Subcutaneous adipose tissue (tissue), 4 donors: ENCODE results near the gene GALE. TPM values are rescaled to one million over a fixed set of nuclear protein-coding genes. Genes with fewer than 3 reads are reported as not detected.

Source experiments
- total RNA-seq, 4 donors: library from RNA; depleted of rRNA; stranded (reverse); fragments of >200 nt; gene quantifications; one replicate each; pipeline ENCODE4 v1.1.0, GENCODE V29; 2016
- TF ChIP-seq, protein P1 (sequence below): fragments of 450-650 bp; IDR thresholded peaks from one replicate; pipeline ENCODE4 v1.5.1; 2016; ENCODE audit warnings: low read depth, mild to moderate bottlenecking, control low read depth, antibody characterized with exemption, moderate library complexity

Gene GALE
- 10 to 100 TPM; 11.9 to 15.8 (median 13.9) TPM for total RNA-seq

DNA sequence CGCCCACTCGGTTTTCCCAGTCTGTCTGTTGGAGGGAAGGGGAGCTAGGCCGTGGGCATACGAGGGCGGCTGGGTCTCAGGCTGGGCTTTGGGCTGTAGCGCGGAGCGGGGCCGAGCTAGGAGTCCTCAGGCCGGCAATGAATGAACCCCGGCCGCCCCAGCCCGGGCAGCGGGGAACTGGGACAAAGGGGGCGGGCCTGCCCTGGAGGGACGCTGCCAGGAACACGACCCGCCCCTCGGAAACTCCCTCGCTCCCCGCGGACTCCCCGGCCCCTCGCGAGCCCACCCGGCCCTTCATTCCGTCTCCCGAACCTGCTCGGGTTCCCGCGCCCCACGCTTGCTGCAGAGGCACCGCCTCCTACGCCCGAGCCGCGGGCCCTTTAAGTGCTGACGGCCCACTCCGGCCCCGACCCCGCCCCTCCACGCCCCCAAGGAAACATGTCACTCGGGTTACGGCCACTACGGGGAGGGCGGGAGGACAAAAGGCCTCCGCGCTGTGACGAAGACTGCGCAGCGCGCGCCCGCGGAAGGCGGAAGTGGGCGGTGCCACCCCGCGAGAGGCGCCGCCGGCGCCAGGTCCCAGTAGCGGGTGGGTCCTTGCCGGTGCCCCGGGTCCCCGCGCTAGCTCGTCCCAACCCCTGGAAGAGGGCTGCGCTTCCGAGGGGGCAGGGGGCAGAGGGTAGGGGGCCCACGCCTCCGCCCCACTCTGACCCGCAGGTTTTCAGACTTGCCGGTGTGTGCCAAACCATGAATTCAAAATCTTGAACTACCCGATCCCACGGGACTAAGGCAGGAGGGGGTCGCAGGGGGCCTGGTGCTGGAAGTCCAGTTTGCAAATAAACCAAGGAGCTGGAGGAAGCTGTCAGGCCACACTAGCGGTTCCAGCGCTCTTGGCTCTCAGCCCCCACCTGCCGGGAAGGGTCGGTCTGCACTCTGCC is at the start of gene GALE:
TSS of gene GALE (minus strand) at position 355 of the 938 bp plus-strand sequence. CDS start 1,747 bp downstream, outside the sequence.
- TF ChIP-seq, protein P1, sequence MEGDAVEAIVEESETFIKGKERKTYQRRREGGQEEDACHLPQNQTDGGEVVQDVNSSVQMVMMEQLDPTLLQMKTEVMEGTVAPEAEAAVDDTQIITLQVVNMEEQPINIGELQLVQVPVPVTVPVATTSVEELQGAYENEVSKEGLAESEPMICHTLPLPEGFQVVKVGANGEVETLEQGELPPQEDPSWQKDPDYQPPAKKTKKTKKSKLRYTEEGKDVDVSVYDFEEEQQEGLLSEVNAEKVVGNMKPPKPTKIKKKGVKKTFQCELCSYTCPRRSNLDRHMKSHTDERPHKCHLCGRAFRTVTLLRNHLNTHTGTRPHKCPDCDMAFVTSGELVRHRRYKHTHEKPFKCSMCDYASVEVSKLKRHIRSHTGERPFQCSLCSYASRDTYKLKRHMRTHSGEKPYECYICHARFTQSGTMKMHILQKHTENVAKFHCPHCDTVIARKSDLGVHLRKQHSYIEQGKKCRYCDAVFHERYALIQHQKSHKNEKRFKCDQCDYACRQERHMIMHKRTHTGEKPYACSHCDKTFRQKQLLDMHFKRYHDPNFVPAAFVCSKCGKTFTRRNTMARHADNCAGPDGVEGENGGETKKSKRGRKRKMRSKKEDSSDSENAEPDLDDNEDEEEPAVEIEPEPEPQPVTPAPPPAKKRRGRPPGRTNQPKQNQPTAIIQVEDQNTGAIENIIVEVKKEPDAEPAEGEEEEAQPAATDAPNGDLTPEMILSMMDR = no peak

DNA sequence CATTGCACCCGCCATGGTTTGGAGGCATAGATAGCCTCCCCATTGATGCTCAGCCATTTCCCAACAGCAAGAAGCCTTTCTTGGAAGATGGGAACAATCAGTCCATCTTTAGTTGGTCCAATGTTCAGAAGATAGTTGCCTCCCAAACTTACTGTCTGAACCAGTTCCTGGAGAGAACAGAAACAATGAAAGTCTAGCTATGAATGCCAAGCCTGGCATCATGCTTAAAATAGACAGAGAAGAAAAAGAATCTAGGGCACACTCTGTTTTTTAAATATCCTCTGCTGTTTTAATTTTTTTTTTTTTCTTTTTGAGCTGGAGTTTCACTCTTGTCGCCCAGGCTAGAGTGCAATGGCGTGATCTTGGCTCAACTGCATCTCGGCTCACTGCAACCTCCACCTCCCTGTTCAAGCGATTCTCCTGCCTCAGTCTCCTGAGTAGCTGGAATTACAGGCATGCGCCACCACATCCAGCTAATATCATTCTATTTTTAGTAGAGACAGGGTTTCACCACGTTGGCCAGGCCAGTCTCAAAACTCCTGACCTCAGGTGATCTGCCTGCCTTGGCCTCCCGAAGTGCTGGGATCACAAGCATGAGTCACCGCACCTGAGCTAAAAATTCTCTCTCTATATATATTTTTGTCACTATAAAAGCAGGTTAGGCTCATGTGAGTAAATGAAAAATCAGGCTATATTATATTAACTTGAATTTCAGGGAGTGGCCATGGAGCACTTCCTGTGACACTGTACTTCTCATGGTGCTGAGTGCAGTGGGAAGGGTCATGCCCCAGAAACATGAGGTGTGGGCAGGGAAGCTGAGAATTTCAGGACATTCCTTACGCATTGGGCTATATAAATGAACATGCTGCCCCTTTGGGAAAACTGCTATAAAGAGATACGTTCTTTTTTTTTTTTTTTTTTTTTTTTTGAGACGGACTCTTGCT is 48.4 kb upstream of the GALE start:
- TF ChIP-seq, protein P1 = no peak

DNA sequence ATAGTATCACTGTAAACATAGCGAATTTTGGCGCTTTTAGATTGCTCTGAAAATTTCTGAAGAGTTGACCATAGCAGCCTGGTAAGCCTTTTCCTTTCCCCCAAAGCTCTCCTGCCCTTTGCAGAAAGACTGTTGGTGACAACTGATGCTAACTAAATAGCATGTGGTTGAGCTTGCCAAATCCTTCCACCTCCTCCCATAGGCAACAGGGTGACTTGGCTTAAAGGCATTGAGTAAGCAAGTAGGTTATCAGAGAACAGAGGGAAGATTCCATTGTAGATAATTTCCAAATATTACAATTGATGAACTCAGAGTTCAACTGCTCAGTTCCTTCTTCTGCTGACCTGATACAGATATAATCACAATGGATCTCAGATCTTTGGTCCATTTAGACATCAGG is 44.6 kb upstream of the GALE start:
- TF ChIP-seq, protein P1 = no peak

DNA sequence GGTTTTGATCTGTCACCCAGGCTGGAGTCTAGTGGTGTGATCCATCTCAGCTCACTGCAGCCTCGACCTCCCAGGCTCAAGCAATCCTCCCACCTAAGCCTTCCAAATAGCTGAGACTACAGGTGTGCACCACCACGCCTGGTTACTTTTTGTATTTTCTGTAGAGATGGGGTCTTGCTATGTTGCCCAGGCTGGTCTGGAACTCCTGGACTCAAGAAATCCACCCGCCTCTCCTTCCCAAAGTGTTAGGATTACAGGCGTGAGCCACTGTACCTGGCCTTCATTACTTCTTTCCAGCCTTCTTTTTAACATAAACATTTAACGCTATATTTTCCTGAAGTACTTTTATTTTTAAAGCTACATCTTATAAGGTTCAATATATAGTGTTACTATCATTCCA is 43.1 kb upstream of the GALE start:
- TF ChIP-seq, protein P1 = no peak

DNA sequence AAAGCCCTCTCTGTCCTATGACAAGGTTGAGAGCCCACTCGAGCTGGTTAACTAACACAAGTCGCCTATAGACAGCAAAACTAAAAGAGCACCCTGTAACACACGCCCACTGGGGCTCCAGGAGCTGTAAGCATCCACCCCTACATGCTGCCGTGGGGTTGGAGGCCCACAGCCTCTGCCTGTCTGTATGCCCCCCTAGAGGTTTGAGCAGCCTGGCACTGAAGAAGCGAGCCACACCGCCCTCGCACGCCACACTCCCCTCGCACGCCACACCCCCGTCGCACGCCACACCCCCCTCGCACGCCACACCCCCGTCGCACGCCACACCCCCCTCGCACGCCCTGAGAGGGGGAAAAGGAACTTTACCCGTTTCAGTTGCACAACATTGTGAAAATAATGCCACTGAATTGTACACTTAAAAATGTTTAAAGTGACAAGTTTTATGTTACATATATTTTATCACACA is 37.9 kb upstream of the GALE start:
- TF ChIP-seq, protein P1 = no peak

DNA sequence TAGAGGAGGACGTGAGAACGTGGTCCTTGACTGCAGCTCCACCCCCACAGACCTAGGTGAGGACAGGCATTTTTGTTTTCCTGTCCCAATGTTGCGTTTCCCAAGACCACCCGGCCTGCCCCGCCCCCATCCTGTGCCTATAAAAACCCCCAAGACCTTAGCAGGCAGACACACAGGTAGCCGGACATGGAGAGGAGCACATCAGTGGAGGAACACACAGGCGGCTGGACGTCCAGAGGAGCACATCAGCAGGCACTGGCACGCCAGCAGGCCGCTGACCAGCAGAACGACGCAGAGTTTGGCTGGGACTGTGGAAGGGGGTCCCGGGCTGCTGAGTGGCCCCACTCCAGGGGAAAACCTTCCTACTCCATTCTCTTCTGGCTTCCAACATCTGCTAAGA is 37.4 kb upstream of the GALE start:
- TF ChIP-seq, protein P1 = no peak
